Astrocyte of the spinal cord (primary cell): ENCODE data around the gene UBE2C.
A peak's percentile ranks its signal among the peaks of the same experiment; 100 is the strongest.

ENCODE experiments used
- DNase-seq: peaks from one replicate; pipeline ENCODE4 v3.0.0; 2011; ENCODE audit warnings: low read depth, low spot score
- H3K4me3 ChIP-seq: 2 replicates; pipeline ENCODE4 v1.5.1; 2011; ENCODE audit warnings: low read depth, mild to moderate bottlenecking, low read length, moderate library complexity
- CTCF ChIP-seq: IDR thresholded peaks from 2 replicates; pipeline ENCODE4 v1.5.1; 2012; ENCODE audit warnings: low read depth, mild to moderate bottlenecking, low read length, inconsistent platforms
- in situ Hi-C: cut with HindIII; loops from 2 replicates; pipeline ENCODE4 v1.10.0; 2017; ENCODE audit warnings: low sequenced_read_pairs

The UBE2C gene

GRCh38 chr20:45816951-45817350, 4.5 kb downstream of the UBE2C start:
- no peak overlapping the region for H3K4me3 ChIP-seq
- in situ Hi-C loops, result no loop called here
- TF ChIP-seq CTCF, result no peak
- no peak for DNase-seq

GRCh38 chr20:45817376-45818194, 5.1 kb downstream of the UBE2C start:
- DNase-seq, result peak; percentile 82
- in situ Hi-C loops, result no loop called here
- no peak overlapping the region for H3K4me3 ChIP-seq
- no peak for TF ChIP-seq CTCF

GRCh38 chr20:45818239-45818638, 5.8 kb downstream of the UBE2C start:
- in situ Hi-C loops, result no loop called here
- TF ChIP-seq CTCF, result no peak
- DNase-seq, result no peak
- no peak overlapping the region for H3K4me3 ChIP-seq

GRCh38 chr20:45819466-45819865, 7.0 kb downstream of the UBE2C start:
- no peak for DNase-seq
- no peak overlapping the region for H3K4me3 ChIP-seq
- in situ Hi-C loops, result no loop called here
- no peak for TF ChIP-seq CTCF

- in situ Hi-C loops, result no loop called here
- DNase-seq, result no peak
- H3K4me3 ChIP-seq, result no peak overlapping the region
- TF ChIP-seq CTCF, result no peak
Observed at GRCh38 chr20:45821947-45822346, 9.5 kb downstream of the UBE2C start.

- no peak for DNase-seq
- no peak overlapping the region for H3K4me3 ChIP-seq
- in situ Hi-C loops, result no loop called here
- no peak for TF ChIP-seq CTCF
Observed at GRCh38 chr20:45822857-45823256, 10.4 kb downstream of the UBE2C start.
